Lower leg skin (tissue), 4 donors: ENCODE results near the gene KIAA0040. TPM values are rescaled to one million over a fixed set of nuclear protein-coding genes. Genes with fewer than 3 reads are reported as not detected.

Experiments
- DNase-seq, 2 donors: peaks; one replicate each; pipeline ENCODE4 v3.0.0-alpha.2; 2019; ENCODE audit warnings: low spot score in 2 of 2
- H3K4me3 ChIP-seq: fragments of 200-600 bp; sonication (generic); 2 replicates; pipeline ENCODE4 v1.5.1; 2017; ENCODE audit warnings: mild to moderate bottlenecking, low read depth; ENCODE audit not compliant: poor library complexity, severe bottlenecking
- POLR2A ChIP-seq, 2 donors: fragments of 450-650 bp; IDR thresholded peaks; one replicate each; pipeline ENCODE4 v1.6.1; 2016 to 2017; ENCODE audit warnings: antibody characterized with exemption in 2 of 2, mild to moderate bottlenecking in 1 of 2, moderate library complexity in 1 of 2
- WGBS, 2 donors: methylation state at CpG; one replicate each; pipeline ENCODE4 v1.1.5; 2018; 5-methylcytosine and 5-hydroxymethylcytosine counted together
- intact Hi-C: fragments of 100-400 bp; cut with DNase I; formaldehyde crosslinking; loops from one replicate; pipeline ENCODE4 v1.15.0; 2023; ENCODE audit warnings: low total_unique reads
- total RNA-seq, 4 donors: library from RNA; depleted of rRNA; stranded (reverse); fragments of >200 nt; gene quantifications; one replicate each; pipeline ENCODE4 v1.1.0, GENCODE V29; 2016
- TF ChIP-seq, protein P1 (sequence below), 3 donors: fragments of 450-650 bp; IDR thresholded peaks; one replicate each; pipeline ENCODE4 v1.5.1; 2016; ENCODE audit warnings: antibody characterized with exemption in 3 of 3, mild to moderate bottlenecking in 3 of 3, moderate library complexity in 2 of 3

Gene KIAA0040
- total RNA-seq, 4 donors from 2014 or later, result 12.3 to 16.3 (median 15.0) TPM

DNA sequence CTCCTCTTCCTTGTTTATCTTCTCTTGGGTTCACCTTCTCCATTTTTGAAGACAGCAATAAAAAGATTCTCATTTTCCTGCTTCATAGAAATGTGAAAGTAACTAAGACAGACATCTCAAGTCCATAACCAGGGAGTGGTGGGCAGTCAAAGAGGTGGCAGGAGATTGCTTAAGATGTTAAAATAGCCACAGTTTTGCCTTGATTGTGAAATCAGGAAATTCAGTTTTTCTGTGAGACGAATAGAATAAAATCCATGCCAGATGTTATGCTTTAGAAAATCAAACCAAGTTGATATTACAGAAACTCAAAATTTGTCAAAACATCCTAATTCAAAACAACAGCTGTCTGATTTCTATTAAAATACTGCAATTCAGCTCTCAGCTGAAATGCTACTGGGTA lies 67.7 kb downstream of the KIAA0040 start:
- peak in 1 of 2 donors; percentile 3 for DNase-seq
- H3K4me3 ChIP-seq, result no peak overlapping the region

DNA sequence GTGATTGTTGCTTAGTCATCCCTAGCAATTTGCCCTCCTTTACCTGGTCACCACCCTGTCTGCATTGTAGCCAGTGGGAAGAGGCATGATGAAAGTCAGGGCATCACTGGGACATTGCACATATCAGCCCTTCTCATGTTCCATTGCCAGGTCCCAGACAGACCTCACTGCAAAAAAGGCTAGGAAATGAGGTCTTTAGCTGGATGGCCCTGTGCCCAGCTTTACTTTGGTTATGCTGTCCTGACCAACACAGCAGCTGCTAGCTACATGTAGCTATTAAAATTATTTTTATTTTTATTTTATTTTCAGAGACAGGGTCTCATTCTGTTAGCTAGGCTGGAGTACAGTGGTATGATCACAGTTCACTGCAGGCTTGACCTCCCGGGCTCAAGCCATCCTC lies 72.1 kb downstream of the KIAA0040 start:
- WGBS, 2 donors, result 90 to 100% methylated on average over 1 of the region's 1 CpG
- DNase-seq, result no peak
- intact Hi-C loops, result no loop called here
- TF ChIP-seq, protein P1, sequence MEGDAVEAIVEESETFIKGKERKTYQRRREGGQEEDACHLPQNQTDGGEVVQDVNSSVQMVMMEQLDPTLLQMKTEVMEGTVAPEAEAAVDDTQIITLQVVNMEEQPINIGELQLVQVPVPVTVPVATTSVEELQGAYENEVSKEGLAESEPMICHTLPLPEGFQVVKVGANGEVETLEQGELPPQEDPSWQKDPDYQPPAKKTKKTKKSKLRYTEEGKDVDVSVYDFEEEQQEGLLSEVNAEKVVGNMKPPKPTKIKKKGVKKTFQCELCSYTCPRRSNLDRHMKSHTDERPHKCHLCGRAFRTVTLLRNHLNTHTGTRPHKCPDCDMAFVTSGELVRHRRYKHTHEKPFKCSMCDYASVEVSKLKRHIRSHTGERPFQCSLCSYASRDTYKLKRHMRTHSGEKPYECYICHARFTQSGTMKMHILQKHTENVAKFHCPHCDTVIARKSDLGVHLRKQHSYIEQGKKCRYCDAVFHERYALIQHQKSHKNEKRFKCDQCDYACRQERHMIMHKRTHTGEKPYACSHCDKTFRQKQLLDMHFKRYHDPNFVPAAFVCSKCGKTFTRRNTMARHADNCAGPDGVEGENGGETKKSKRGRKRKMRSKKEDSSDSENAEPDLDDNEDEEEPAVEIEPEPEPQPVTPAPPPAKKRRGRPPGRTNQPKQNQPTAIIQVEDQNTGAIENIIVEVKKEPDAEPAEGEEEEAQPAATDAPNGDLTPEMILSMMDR (IDR thresholded peaks at IDR 0.05), result no peak
- TF ChIP-seq POLR2A (IDR thresholded peaks at IDR 0.05), result no peak
- H3K4me3 ChIP-seq, result no peak overlapping the region

More for the DNA sequence above, 67.7 kb downstream of the KIAA0040 start:
- TF ChIP-seq, protein P1 (IDR thresholded peaks at IDR 0.05), result no peak
- no peak for TF ChIP-seq POLR2A (IDR thresholded peaks at IDR 0.05)
- 38 to 47% methylated on average over 1 of the region's 1 CpG for WGBS, 2 donors
- intact Hi-C loops, result no loop called here

DNA sequence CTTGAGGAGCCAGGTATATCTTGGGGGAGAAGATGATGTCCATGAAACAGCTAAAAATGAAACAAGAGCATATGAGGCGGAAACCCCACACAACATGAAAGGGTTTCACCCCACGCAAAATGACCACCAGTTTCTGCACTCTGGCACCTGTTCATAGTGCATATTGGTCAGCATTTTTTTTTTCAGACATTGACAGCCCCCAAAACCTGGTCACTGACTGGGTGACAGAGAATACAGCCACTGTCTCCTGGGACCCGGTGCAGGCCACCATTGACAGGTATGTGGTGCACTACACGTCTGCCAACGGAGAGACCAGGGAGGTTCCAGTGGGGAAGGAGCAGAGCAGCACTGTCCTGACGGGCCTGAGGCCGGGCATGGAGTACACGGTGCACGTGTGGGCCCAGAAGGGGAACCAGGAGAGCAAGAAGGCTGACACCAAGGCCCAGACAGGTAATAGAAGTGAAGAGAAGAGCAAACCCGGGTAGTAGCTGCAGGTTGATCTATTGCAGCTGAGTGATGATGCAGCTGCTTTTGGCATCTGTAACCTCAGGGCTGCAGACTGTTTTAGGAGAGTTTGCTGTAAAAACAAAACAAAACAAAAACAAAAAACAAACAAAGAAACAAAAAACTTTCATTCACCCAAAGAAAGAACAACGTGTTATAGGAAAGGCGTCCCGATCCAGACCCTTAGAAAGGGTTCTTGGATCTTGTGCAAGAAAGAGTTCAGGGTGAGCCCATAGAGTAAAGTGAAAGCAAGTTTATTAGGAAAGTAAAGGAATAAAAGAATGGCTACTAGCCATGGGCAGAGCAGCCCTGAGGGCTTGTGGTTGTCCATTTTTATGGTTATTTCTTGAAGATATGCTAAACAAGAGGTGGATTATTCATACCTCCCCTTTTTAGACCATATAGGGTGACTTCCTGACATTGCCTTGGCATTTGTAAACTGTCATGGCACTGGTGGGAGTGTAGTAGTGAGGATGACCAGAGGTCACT lies 73.9 kb downstream of the KIAA0040 start:
- H3K4me3 ChIP-seq, result no peak overlapping the region
- DNase-seq, result no peak
- 90% methylated on average over 13 of the region's 13 CpGs for WGBS, 2 donors
- intact Hi-C loops, result no loop called here
- TF ChIP-seq POLR2A (IDR thresholded peaks at IDR 0.05), result no peak
- TF ChIP-seq, protein P1 (IDR thresholded peaks at IDR 0.05), result no peak

DNA sequence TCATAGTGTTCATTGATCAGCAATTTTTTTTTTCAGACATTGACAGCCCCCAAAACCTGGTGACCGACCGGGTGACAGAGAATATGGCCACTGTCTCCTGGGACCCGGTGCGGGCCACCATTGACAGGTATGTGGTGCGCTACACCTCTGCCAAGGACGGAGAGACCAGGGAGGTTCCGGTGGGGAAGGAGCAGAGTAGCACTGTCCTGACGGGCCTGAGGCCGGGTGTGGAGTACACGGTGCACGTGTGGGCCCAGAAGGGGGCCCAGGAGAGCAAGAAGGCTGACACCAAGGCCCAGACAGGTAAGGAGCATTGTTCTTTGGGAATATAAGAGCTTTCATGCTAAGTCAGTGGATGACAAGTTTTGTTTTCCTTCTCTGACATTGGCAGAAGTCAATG lies 75.7 kb downstream of the KIAA0040 start:
- TF ChIP-seq POLR2A (IDR thresholded peaks at IDR 0.05), result no peak
- TF ChIP-seq, protein P1 (IDR thresholded peaks at IDR 0.05), result no peak
- intact Hi-C loops, result no loop called here
- 77 to 81% methylated on average over 11 of the region's 11 CpGs for WGBS, 2 donors
- no peak for DNase-seq
- H3K4me3 ChIP-seq, result no peak overlapping the region

DNA sequence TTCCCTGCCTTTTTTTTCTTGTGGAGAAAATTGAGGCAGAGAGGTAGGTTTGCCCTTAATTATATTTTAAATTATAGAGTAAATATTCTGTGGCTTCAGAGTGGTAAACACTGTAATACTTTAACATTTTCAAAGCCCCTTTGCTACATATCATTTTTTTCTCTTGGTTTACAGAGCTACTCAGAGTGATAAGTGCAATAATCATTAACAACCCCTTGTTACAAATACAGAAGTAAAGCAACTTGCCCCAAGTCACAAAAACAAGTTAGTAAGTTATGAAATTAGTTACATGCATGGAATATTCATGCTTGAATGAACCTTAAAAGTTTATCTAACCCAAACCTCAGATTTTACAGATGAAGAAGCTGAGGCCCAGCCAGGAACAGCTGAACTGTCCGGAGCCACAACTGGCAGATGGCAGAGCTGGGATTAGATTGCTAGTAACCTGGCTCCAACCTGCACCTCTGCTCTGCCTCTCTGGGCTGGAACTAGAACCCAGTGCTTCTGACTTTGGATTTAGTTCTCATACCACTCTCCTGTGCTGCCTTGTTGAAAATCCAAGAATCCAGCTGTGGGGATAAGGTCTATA lies 76.3 kb downstream of the KIAA0040 start:
- 82 to 95% methylated on average over 1 of the region's 1 CpG for WGBS, 2 donors
- intact Hi-C loops, result no loop called here
- no peak for DNase-seq

More for the DNA sequence above, 76.3 kb downstream of the KIAA0040 start:
- TF ChIP-seq POLR2A (IDR thresholded peaks at IDR 0.05), result no peak
- TF ChIP-seq, protein P1 (IDR thresholded peaks at IDR 0.05), result no peak
- no peak overlapping the region for H3K4me3 ChIP-seq
